NCI-H460 (cell line): ENCODE measurements around the gene ALDH3A1. TPM values are rescaled to one million over a fixed set of nuclear protein-coding genes. Genes with fewer than 3 reads are reported as not detected.
"Not testable (repeated sequence)": the region's sequence is repeated elsewhere in the genome, so short reads cannot be mapped to it uniquely, and the experiment has no call there.

Source experiments
- DNase-seq: peaks from one replicate; pipeline ENCODE4 v3.0.0-alpha.2; 2016; ENCODE audit warnings: low read depth; ENCODE audit errors: extremely low read depth
- polyA plus RNA-seq: library from polyadenylated mRNA; depleted of rRNA; stranded (reverse); fragments of >200 nt; gene quantifications from 2 replicates; pipeline ENCODE4 v1.2.3, GENCODE V29; 2014; cell fraction: nucleus; rRNA removed
- total RNA-seq: library from RNA; depleted of rRNA; stranded (reverse); fragments of >200 nt; shearing (Covaris generic); gene quantifications from 2 replicates; pipeline ENCODE4 v1.2.3, GENCODE V29; 2014; rRNA removed

The ALDH3A1 gene
- 403 and 460 TPM in 2 replicates for total RNA-seq
- 880 and 904 TPM in 2 replicates for polyA plus RNA-seq

GRCh38 chr17:19747829-19748806 lies at the start of gene ALDH3A1:
TSS of gene ALDH3A1 (minus strand) at chr17:19748298. CDS start at chr17:19745129, 3,169 bp downstream.
- DNase-seq = peak; percentile 83

- no peak for DNase-seq
These were observed 48.4 kb upstream of the ALDH3A1 start for GRCh38 chr17:19796457-19796856.

- no peak for DNase-seq
These were observed 43.9 kb upstream of the ALDH3A1 start for GRCh38 chr17:19791918-19792550.

GRCh38 chr17:19787733-19788357 lies 39.7 kb upstream of the ALDH3A1 start:
- DNase-seq = no peak

- DNase-seq = no peak
These were observed 37.8 kb upstream of the ALDH3A1 start for GRCh38 chr17:19785854-19786253.

- no peak for DNase-seq
These were observed 33.7 kb upstream of the ALDH3A1 start for GRCh38 chr17:19781488-19782458.

- DNase-seq = no peak
These were observed 32.7 kb upstream of the ALDH3A1 start for GRCh38 chr17:19780846-19781245.

GRCh38 chr17:19773534-19773933 lies 25.4 kb upstream of the ALDH3A1 start:
- DNase-seq = no peak

GRCh38 chr17:19771971-19772630 lies 24.0 kb upstream of the ALDH3A1 start:
- no peak for DNase-seq

- no peak for DNase-seq
These were observed 23.1 kb upstream of the ALDH3A1 start for GRCh38 chr17:19770985-19771735.

- no peak for DNase-seq
These were observed 22.0 kb upstream of the ALDH3A1 start for GRCh38 chr17:19769946-19770652.

GRCh38 chr17:19768046-19768782 lies 20.1 kb upstream of the ALDH3A1 start:
- DNase-seq = no peak

- DNase-seq = peak; percentile 64
These were observed 18.5 kb upstream of the ALDH3A1 start for GRCh38 chr17:19766421-19767270.

GRCh38 chr17:19766016-19766415 lies 17.9 kb upstream of the ALDH3A1 start:
- DNase-seq = no peak

- DNase-seq = not testable (repeated sequence)
These were observed 15.9 kb upstream of the ALDH3A1 start for GRCh38 chr17:19763991-19764390.

GRCh38 chr17:19763416-19763815 lies 15.3 kb upstream of the ALDH3A1 start:
- no peak for DNase-seq
